Measurements from ENCODE around the gene RAB22A.
A peak's percentile ranks its signal among the peaks of the same experiment; 100 is the strongest.

RAB22A gene

GRCh38 chr20:58309591-58310290 lies at the start of gene RAB22A:
Gene RAB22A (plus strand): TSS chr20:58309715. CDS start chr20:58309977, 262 bp downstream.
- DNase-seq, result peak; percentile 33

DNA sequence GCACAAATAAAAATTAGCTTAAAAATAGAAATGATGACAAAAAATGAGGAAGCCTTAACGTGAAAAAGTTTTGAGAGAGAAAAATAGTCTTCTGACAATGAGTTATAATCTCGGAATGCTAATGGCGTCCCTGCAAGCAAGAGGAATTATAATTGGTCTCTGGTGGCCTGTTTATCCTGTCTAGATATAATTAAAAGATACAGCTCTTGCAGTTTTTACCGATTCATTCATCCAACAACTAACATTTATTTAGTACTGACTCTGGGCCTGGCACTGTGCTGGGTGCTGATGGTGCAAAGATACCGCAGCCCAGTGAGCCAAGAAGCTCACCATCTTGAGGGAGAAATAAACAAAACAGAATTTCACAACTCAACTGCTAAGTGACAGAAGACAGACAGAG lies 49.5 kb upstream of the RAB22A start:
- DNase-seq, result no peak

DNA sequence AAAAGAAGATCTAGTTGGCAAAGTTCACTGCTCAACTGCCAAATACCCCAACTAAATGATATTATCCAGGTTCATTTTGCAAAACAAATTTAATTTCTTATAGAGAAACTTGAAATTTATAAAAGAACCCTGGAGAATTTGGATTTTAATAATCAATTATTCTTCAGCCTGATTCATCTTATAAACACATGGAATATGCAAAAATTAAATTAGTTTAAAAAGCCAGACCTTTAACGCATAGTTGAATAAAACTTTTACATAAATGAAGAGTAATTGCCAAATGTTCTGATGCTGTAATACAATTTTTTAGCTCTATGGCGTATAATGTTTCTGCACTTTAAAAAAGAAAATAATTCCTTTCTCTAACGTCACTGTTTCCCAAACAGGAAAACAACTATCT lies 47.9 kb upstream of the RAB22A start:
- no peak for DNase-seq

- DNase-seq, result no peak
Measured at GRCh38 chr20:58264271-58264670, 45.2 kb upstream of the RAB22A start.

GRCh38 chr20:58267389-58268215 lies 41.9 kb upstream of the RAB22A start:
- DNase-seq, result no peak

- no peak for DNase-seq
Measured at GRCh38 chr20:58268421-58268821, 41.1 kb upstream of the RAB22A start.

GRCh38 chr20:58268936-58269619 lies 40.4 kb upstream of the RAB22A start:
- no peak for DNase-seq

DNA sequence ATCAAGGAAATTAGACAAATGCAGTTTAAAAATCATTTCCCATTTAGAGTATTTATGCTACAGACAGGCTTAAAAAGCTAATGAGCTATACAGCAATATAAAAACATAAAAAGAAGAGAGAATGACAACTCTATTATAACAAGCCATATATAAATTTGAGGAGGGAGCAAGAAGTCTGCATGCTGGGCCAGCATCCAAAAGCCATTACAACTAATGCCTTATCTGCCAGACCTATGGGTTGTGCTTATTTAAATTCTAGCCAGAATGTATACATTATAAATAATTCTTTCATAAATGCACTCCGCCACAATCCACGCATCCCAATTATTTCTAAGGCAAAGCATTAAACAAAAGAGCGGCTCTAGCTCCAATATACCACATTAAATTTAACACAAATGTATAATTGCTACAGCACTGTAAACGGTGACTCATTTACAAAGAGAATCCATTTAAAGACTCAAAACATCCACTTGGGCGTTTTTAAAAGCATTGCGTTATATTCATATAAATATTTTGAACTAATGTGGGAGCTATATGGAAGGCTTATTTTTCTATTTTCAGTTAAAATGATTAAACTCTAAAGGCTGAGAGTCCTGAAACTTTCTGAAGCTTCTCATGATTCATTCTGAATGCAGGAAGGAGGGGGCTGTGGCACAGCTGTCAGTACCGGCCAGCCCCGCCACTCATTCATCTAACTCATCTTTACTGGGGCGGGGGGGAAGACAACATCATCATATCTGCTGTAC lies 37.7 kb upstream of the RAB22A start:
- DNase-seq, result no peak

GRCh38 chr20:58274384-58274783 lies 35.1 kb upstream of the RAB22A start:
- DNase-seq, result no peak

DNA sequence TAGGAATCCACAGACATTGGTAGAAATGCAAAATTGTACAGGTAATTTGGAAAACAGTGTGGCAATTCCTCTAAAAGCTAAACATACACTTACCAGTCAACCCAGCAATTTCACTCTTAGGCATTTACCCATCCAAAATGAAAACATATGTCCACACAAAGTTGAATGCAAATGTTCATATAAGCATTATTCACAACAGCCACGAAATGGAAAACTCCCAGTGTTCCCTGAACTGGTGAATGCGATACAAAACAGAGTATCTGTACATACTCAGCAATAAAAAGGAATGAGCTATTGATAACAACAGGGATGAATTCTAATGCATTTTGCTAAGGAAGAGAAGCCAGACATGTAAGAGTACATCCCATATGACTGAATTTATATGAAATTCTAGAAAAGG lies 32.4 kb upstream of the RAB22A start:
- no peak for DNase-seq

DNA sequence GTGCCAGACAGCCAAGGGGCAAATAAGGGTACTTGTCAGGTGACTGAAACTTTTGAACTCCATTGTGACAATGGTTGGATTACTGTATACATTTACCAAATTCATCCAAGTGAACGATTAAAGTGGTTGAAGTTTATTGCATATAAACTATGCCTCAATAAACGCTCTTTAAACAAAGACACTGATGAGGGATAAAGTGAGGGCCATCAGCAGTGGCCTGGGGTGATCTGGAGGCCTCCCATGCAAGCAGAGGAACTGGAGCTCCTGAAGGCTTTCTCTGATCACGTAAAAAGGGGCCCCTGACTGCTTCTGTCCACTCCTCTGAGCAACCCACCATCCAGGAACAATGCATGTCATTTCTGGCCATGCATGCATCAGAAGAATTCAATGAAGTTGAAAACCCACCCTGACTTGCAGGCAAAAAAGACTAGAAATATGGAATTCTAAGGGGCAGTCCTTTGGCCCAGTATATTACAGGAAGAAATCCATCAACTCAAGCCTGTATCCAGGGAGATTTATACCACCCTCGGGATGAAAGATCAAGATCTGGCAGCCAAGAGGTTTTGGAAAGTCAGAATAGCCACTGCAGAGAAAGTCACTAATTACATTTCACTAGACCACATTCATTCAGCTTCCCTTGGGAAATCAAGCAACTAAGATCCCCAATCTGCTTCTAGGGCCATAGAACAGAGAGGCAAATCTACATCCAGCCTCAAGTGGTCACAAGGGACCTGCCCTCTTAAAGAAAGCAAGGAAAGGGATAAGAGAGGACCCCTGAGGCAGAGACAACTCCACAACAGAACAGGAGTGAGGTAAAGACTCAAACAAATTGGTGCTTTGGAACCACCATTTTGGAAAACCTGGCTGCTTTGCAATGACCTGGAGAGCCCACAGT lies 31.7 kb upstream of the RAB22A start:
- DNase-seq, result no peak

GRCh38 chr20:58286729-58287128 lies 22.8 kb upstream of the RAB22A start:
- DNase-seq, result no peak

DNA sequence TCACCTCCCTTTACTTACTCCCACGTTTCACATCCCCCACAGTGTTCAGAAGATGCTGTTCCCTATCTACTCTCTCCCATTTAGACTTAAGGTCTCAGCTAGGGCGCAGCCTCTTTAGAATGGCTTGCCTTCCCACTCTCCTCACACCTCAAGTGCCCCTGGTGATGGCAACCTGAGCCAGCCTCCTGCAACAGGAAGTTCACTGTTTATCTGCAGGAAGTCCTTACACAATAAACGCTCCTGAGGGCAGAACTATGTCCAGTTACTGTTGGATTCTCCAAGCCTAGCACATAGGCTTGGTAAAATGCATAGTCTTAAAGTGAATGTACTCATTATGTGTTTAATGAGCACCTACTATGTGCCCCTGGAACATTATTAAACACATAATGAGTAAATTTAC lies 21.9 kb upstream of the RAB22A start:
- DNase-seq, result no peak

- no peak for DNase-seq
Measured at GRCh38 chr20:58289143-58289542, 20.4 kb upstream of the RAB22A start.

GRCh38 chr20:58293453-58293852 lies 16.1 kb upstream of the RAB22A start:
- DNase-seq, result no peak

DNA sequence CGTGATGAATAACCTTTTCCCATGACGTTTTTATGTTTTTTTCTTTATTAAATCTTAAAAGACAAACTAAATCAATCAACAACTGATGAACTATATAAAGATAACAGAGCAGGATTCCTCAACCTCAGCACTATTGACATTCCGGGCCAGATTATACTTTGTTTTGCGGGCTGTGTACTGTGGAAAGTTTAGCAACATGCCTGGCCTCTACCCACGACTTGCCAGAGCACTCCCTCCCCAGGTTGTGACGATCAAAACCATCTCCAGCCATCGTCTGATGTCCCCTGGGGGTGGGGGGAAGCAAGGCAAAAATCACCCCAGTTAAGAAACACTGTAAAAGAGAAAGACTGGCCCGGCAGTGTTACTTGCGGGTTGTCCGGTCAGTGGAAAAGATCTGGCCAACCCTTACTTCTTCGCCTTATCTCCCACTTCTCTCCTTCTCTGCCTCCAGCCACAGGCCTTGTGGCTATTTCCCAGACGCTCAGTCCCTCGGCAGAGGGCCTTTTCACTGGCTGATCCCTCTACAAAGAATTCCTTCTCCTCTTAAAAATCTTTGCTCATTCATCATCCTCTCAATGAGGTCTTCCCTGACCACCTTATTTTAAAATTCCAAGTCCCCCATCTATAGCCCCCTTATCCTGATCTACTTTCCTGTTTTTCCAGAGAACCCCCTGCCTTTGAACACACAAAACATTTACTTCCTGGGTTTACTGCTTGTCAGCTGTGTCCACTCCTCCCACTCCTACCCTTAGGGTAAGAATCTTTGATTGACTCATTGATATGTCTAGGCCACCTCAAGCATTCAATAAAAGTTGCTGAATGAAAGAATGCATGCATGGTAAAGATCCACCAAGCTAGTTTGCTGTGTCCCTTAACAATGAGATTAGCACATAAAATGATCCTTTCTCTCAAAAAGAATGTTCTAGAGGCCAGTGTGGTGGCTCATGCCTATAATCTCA lies 14.7 kb upstream of the RAB22A start:
- no peak for DNase-seq

GRCh38 chr20:58296051-58296837 lies 13.3 kb upstream of the RAB22A start:
- no peak for DNase-seq

DNA sequence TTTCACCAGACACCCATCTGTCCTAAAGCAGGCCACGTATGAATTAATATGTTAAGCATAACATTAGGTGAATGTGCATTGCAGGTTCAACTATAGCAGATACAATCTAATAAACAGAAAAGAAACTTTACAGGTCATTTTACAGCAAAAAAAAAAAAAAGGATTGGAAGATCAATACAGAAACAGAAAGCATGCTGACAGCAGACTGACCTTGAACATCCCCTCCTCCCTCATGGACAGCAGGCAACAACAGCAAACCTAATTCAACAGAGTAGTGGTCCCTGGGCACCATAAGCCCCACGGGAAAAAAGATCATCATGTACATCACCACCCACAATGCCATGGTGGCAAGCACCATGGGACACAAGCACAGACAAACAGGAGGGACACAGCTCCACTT lies 12.1 kb upstream of the RAB22A start:
- no peak for DNase-seq

GRCh38 chr20:58300321-58300720 lies 9.2 kb upstream of the RAB22A start:
- no peak for DNase-seq

DNA sequence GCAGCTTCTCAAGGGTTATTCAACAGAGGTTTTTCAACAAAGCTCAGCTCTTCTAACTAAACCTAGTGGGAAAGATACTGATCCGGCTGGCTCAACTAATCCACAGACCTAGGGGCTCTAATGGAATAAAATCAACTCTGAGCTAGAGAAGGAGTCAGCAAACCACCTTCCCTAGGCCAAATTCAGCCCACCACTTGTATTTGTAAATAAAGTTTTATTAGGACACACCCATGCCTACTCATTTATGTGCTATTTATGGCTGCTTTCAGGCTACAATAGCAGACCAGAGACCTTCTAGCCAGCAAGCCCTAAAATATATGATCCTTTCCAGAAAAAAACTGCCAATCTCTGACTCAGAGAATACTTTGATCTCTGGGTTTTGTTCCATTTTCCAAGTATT lies 6.0 kb upstream of the RAB22A start:
- DNase-seq, result no peak

Measured in NCI-H446 treated with DMSO at 0.1 percent for 48 hours (cell line).